MM.1S (cell line): ENCODE measurements around the gene FBXL4.

ENCODE experiments used
- EZH2 ChIP-seq: fragments of 300-600 bp; sonication (generic); optimal IDR thresholded peaks from 2 replicates; pipeline ENCODE3; 2017; ENCODE audit warnings: low read depth, mild to moderate bottlenecking, antibody characterized with exemption, low read length, mixed read lengths
- EZH2phosphoT487 ChIP-seq: fragments of 300-600 bp; sonication (generic); IDR thresholded peaks from 2 replicates; pipeline ENCODE4 v1.6.1; 2018; ENCODE audit warnings: antibody characterized with exemption, low read length
- TF ChIP-seq, protein P1 (sequence below): fragments of 300-600 bp; sonication (generic); IDR thresholded peaks from 2 replicates; pipeline ENCODE4 v1.5.1; 2016; ENCODE audit warnings: antibody characterized with exemption, low read length, mixed read lengths

DNA sequence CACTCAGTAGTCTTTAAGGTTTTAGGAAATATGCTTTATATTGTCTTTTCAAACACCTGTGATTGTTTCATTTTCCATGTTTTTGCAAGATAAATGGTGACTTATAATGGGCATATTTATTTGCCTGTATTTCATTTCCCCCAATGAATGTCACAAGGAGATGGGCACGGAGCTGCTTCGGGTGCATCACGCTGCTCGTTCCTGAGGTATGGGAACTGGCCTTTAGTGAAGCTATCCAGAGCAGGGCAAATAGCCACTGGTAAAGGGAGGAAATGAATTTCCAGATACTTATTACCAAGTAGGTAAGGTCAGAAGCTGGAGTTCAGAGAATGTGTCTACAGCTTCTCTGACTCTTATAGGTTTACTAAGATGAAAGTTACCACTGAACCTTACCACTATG is 109.7 kb downstream of the FBXL4 start:
- TF ChIP-seq, protein P1, sequence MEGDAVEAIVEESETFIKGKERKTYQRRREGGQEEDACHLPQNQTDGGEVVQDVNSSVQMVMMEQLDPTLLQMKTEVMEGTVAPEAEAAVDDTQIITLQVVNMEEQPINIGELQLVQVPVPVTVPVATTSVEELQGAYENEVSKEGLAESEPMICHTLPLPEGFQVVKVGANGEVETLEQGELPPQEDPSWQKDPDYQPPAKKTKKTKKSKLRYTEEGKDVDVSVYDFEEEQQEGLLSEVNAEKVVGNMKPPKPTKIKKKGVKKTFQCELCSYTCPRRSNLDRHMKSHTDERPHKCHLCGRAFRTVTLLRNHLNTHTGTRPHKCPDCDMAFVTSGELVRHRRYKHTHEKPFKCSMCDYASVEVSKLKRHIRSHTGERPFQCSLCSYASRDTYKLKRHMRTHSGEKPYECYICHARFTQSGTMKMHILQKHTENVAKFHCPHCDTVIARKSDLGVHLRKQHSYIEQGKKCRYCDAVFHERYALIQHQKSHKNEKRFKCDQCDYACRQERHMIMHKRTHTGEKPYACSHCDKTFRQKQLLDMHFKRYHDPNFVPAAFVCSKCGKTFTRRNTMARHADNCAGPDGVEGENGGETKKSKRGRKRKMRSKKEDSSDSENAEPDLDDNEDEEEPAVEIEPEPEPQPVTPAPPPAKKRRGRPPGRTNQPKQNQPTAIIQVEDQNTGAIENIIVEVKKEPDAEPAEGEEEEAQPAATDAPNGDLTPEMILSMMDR: no peak
- no peak for TF ChIP-seq EZH2
- TF ChIP-seq EZH2phosphoT487: no peak
